Kidney epithelial cell (primary cell): Measurements from ENCODE around the gene EPS8L2. TPM values are rescaled to one million over a fixed set of nuclear protein-coding genes. Genes with fewer than 3 reads are reported as not detected.

ENCODE experiments used
- DNase-seq: peaks from one replicate; pipeline ENCODE4 v3.0.0-alpha.2; 2010; ENCODE audit warnings: low read depth
- H3K27me3 ChIP-seq: 2 replicates; pipeline ENCODE4 v1.6.0; 2011; ENCODE audit warnings: low read length; ENCODE audit not compliant: control insufficient read depth, insufficient read depth
- H3K36me3 ChIP-seq: 2 replicates; pipeline ENCODE4 v1.5.1; 2011; ENCODE audit warnings: low read length; ENCODE audit not compliant: control insufficient read depth, insufficient read depth
- H3K4me3 ChIP-seq: 2 replicates; pipeline ENCODE4 v1.5.1; 2011; ENCODE audit warnings: low read depth, mild to moderate bottlenecking, control low read depth, low read length
- total RNA-seq: library from RNA; depleted of rRNA; stranded (reverse); fragments of >200 nt; gene quantifications from 2 replicates; pipeline ENCODE4 v1.2.3, GENCODE V29; 2015
- TF ChIP-seq, protein P1 (sequence below): IDR thresholded peaks from 2 replicates; pipeline ENCODE4 v1.5.1; 2011; ENCODE audit warnings: mild to moderate bottlenecking, moderate library complexity, low read length, control low read depth, inconsistent platforms; ENCODE audit not compliant: insufficient read depth, poor library complexity, severe bottlenecking

The EPS8L2 gene
- total RNA-seq, 1 donor from 2014 or later: 119 TPM

DNA sequence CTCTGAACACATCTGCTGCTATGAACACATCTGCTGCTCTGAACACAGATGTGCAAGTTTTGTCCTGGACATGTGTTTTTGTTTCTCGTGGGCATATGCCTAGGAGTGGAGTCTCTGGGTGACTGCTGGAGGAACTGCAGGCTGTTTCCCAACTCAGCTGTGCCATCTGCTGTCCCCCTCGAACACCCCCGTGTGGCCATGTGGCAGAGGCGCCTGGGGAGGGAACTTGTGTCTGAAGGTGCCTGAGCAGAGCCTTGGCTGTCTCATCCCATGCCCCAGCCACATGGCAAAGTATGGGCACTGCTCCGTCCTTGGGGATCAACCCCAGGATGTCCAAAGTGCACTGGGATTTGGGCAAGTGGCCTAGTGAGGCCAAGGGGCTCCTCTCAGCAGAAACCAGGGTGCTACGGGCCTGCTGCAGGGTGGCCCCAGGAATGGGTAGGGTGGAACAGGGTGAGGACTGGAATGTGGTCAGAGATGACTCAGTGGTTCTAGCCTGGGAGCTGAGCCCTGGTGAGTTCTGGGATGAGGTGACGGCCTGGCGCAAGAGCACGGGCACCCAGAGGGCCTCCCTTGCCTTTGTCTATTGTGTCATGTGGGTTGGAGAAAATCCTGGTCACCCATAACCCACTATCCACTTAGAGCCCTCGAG lies 56.5 kb downstream of the EPS8L2 start:
- Histone ChIP-seq H3K27me3 (no peaks in the 10 kb centered on the region), H3K4me3 (no peak overlapping the region), H3K36me3 (peaks cover 8% of the 10 kb centered on the region)
- TF ChIP-seq, protein P1, sequence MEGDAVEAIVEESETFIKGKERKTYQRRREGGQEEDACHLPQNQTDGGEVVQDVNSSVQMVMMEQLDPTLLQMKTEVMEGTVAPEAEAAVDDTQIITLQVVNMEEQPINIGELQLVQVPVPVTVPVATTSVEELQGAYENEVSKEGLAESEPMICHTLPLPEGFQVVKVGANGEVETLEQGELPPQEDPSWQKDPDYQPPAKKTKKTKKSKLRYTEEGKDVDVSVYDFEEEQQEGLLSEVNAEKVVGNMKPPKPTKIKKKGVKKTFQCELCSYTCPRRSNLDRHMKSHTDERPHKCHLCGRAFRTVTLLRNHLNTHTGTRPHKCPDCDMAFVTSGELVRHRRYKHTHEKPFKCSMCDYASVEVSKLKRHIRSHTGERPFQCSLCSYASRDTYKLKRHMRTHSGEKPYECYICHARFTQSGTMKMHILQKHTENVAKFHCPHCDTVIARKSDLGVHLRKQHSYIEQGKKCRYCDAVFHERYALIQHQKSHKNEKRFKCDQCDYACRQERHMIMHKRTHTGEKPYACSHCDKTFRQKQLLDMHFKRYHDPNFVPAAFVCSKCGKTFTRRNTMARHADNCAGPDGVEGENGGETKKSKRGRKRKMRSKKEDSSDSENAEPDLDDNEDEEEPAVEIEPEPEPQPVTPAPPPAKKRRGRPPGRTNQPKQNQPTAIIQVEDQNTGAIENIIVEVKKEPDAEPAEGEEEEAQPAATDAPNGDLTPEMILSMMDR: peak; percentile 14
- DNase-seq: no peak

DNA sequence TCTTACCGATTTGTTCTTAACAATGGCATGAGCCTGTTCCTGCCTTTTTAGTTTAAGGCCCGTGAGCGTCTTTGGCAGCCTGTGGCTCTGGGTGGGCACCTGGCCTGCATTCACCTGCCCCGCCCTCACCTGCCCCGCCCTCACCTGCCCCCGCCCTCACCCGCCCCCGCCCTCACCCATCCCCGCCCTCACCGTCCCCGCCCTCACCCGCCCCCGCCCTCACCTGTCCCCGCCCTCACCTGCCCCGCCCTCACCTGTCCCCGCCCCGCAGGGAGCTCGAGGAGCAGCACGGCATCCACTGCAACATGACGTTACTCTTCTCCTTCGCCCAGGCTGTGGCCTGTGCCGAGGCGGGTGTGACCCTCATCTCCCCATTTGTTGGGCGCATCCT lies 57.0 kb downstream of the EPS8L2 start:
- H3K27me3 ChIP-seq: no peaks in the 10 kb centered on the region
- H3K4me3 ChIP-seq: no peak overlapping the region
- no peak for DNase-seq
- TF ChIP-seq, protein P1: no peak
- peaks cover 8% of the 10 kb centered on the region for H3K36me3 ChIP-seq

DNA sequence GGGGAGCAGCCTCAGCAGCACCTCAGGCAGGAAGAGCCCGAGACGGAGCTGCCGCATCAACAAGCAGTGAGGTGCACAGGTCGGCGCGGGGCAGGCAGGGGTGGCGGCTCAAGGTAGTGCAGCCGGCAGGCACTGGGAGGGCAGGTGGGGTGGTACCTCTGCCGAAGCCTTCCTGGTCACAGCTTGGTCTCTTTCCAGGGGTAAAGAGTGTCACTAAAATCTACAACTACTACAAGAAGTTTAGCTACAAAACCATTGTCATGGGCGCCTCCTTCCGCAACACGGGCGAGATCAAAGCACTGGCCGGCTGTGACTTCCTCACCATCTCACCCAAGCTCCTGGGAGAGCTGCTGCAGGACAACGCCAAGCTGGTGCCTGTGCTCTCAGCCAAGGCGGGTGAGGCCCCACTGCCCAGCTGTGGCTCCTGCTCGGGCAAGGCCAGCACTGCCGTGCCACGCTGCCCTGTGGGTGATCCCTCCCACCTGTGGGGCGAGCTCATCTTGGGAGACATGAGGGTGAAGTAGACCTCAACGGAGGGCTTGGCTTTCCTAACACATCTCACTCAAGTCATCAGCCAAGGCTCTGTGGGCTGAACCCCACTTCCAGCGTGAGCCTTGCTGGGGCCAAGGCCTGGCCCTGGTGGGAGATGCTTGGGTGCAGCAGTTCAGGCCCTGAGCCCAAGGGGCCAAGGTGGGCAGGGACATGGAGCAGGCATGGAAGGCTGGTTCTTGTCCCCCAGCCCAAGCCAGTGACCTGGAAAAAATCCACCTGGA lies 57.7 kb downstream of the EPS8L2 start:
- TF ChIP-seq, protein P1: no peak
- Histone ChIP-seq H3K27me3 (no peaks in the 10 kb centered on the region), H3K4me3 (no peak overlapping the region), H3K36me3 (peaks cover 8% of the 10 kb centered on the region)
- DNase-seq: no peak

DNA sequence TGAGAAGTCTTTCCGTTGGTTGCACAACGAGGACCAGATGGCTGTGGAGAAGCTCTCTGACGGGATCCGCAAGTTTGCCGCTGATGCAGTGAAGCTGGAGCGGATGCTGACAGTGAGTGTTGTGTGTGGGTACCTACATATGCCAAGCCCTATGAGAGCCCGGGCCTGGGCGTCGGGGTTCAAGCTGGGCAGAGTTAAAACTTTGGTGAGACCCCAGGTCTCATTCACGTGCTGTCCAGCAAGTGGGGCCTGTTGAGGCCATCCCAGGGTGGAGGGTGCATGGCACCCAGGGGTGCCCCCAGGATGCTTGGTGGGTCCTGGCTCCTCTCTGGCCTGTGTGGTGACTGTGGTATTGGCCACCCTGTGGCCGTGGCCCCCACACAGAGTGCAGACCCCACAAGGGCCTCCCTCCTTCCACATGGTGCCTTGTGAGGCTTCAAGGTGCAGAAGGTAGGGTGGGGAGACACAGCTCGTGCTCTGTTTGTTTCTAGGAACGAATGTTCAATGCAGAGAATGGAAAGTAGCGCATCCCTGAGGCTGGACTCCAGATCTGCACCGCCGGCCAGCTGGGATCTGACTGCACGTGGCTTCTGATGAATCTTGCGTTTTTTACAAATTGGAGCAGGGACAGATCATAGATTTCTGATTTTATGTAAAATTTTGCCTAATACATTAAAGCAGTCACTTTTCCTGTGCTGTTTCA lies 58.4 kb downstream of the EPS8L2 start:
- Histone ChIP-seq H3K27me3 (no peaks in the 10 kb centered on the region), H3K36me3 (peaks cover 8% of the 10 kb centered on the region), H3K4me3 (no peak overlapping the region)
- no peak for DNase-seq
- TF ChIP-seq, protein P1: no peak

DNA sequence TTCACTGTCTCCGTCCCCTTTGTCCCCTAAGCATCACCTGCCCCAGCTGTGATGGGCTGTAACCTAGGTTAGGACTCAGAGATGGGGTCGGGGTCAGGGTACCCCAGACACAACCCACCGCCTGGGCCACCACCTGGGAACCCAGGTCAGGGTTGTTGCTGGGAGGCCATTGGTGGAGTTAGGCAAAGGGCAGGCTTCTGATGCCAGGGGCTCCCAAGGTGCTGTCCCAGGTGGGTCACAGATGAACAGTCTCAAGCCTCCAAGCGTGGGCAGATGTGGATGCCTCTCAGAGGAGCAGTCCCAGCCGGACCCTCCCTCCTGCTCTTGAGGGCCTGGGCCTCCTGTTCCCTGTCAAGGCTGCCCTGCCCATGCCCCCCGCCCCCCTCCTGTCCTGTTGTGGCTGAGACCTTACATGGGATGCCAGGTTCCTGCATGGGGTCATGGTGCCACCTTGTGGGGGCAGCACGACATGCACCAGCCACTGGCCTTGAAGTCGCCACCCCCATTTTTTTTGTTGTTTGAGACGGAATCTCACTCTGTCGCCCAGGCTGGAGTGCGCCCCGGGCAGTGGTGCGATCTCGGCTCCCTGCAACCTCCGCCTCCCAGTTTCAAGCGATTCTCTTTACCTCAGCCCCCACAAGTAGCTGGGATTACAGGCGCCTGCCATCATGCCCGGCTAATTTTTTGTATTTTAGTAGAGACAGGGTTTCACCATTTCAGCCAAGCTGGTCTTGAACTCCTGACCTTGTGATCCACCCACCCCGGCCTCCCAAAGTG lies 59.2 kb downstream of the EPS8L2 start:
- TF ChIP-seq, protein P1: peak; percentile 77
- Histone ChIP-seq H3K36me3 (peaks cover 8% of the 10 kb centered on the region), H3K27me3 (no peaks in the 10 kb centered on the region), H3K4me3 (no peak overlapping the region)
- DNase-seq: no peak
